CD8-positive, alpha-beta memory T cell (primary cell): ENCODE measurements around the gene DNAI2. TPM values are rescaled to one million over a fixed set of nuclear protein-coding genes. Genes with fewer than 3 reads are reported as not detected.

Experiments
- CTCF ChIA-PET: fragments of 350-600 bp; sonication (Branson Sonifier 250); formaldehyde crosslinking; loops from one replicate; lab custom pipeline; 2021; ENCODE audit warnings: antibody characterized with exemption; lab: Charles Lee
- POLR2A ChIA-PET: fragments of 350-600 bp; sonication (Branson Sonifier 250); formaldehyde crosslinking; loops from one replicate; lab custom pipeline; 2021; ENCODE audit warnings: antibody characterized with exemption; lab: Charles Lee
- DNase-seq, 5 donors: peaks; one replicate each; pipeline versions ENCODE4 v3.0.0 to v3.0.0-alpha.2; 2020 to 2022; ENCODE audit warnings: mixed read lengths in 1 of 5
- H3K27ac ChIP-seq: one replicate; pipeline ENCODE4 v1.7.0; 2013; ENCODE audit warnings: low read depth, mild to moderate bottlenecking, low read length, moderate library complexity
- H3K27me3 ChIP-seq: 2 replicates; pipeline ENCODE4 v1.7.0; 2013; ENCODE audit warnings: low read length, mild to moderate bottlenecking; ENCODE audit not compliant: insufficient read depth, poor library complexity, severe bottlenecking
- H3K36me3 ChIP-seq: 2 replicates; pipeline ENCODE4 v1.7.0; 2013; ENCODE audit warnings: mild to moderate bottlenecking, low read length, moderate library complexity; ENCODE audit not compliant: insufficient read depth
- H3K4me1 ChIP-seq: 2 replicates; pipeline ENCODE4 v1.7.0; 2013; ENCODE audit warnings: mild to moderate bottlenecking, low read length, moderate library complexity; ENCODE audit not compliant: insufficient read depth
- H3K4me3 ChIP-seq: 2 replicates; pipeline ENCODE4 v1.7.0; 2013; ENCODE audit warnings: mild to moderate bottlenecking, low read length
- H3K9me3 ChIP-seq: 2 replicates; pipeline ENCODE4 v1.7.0; 2013; ENCODE audit warnings: mild to moderate bottlenecking, low read length
- H3K27ac Mint-ChIP-seq, 8 donors: one replicate each; pipeline ENCODE4 v1.8.0; 2020 to 2021; ENCODE audit warnings: mixed read lengths in 8 of 8, mild to moderate bottlenecking in 6 of 8, inconsistent platforms in 3 of 8, moderate library complexity in 3 of 8
- H3K27me3 Mint-ChIP-seq, 2 donors: one replicate each; pipeline ENCODE4 v1.8.0; 2020 to 2021; ENCODE audit warnings: mixed read lengths in 2 of 2, mild to moderate bottlenecking in 1 of 2, moderate library complexity in 1 of 2
- H3K36me3 Mint-ChIP-seq, 3 donors: one replicate each; pipeline ENCODE4 v1.8.0; 2020 to 2021; ENCODE audit warnings: mixed read lengths in 3 of 3, inconsistent platforms in 1 of 3, mild to moderate bottlenecking in 1 of 3
- H3K4me1 Mint-ChIP-seq, 3 donors: one replicate each; pipeline ENCODE4 v1.8.0; 2020 to 2021; ENCODE audit warnings: mixed read lengths in 3 of 3, inconsistent platforms in 1 of 3, mild to moderate bottlenecking in 1 of 3
- H3K4me3 Mint-ChIP-seq, 7 donors: one replicate each; pipeline ENCODE4 v1.8.0; 2020 to 2021; ENCODE audit warnings: mixed read lengths in 7 of 7, mild to moderate bottlenecking in 6 of 7, moderate library complexity in 4 of 7, inconsistent platforms in 2 of 7
- H3K9me3 Mint-ChIP-seq, 5 donors: one replicate each; pipeline ENCODE4 v1.8.0; 2020 to 2022; ENCODE audit warnings: mixed read lengths in 5 of 5, mild to moderate bottlenecking in 3 of 5, moderate library complexity in 2 of 5, inconsistent platforms in 1 of 5
- polyA plus RNA-seq: library from polyadenylated mRNA; unstranded; fragments of 300-500 nt; fragmentation: Illumina TruSeq; gene quantifications from one replicate; pipeline ENCODE4 v1.2.3, GENCODE V29; 2021
- total RNA-seq, 2 experiments: library from RNA; stranded (reverse); gene quantifications; one replicate each; pipeline ENCODE4 v1.2.3, GENCODE V29; 2021

DNAI2 gene
- total and polyA plus RNA-seq, 3 experiments from 2014 or later: 0.35 to 0.60 (median 0.37) TPM

GRCh38 chr17:74287031-74287602 is 13.1 kb downstream of the DNAI2 start:
- Histone ChIP-seq H3K4me1 (peaks cover 31% of the 10 kb centered on the region), H3K4me3 (no peak overlapping the region), H3K27ac (no peak overlapping the region), H3K36me3 (no peaks in the 10 kb centered on the region), H3K27me3 (no peaks in the 10 kb centered on the region), H3K9me3 (no peaks in the 10 kb centered on the region)
- DNase-seq: no peak
- ChIA-PET POLR2A (interaction anchor here (0.5 to 1.9 kb wide), 3 partner anchors 10 to 179 kb away, joined by 3 to 5 read pairs (median 5); partner anchors contain the start of gene CD300A), CTCF (interaction anchor here (1.0 to 8.3 kb wide), 5 partner anchors 8 to 74 kb away, joined by 3 to 52 read pairs (median 7); partner anchors contain the start of gene TTYH2)
- Mint-ChIP-seq H3K4me1 (peaks cover 41 to 59% (median 48%) of the 10 kb centered on the region in 3 donors), H3K4me3 (no peak overlapping the region), H3K36me3 (no peaks in the 10 kb centered on the region), H3K27me3 (no peaks in the 10 kb centered on the region), H3K9me3 (no peaks in the 10 kb centered on the region), H3K27ac (peak overlapping the region in 6 of 8 donors; percentile 21 to 92 (median 38))

GRCh38 chr17:74288785-74289184 is 14.8 kb downstream of the DNAI2 start:
- no peaks in the 10 kb centered on the region for H3K36me3 Mint-ChIP-seq
- Histone ChIP-seq H3K36me3 (no peaks in the 10 kb centered on the region), H3K27me3 (no peaks in the 10 kb centered on the region), H3K9me3 (no peaks in the 10 kb centered on the region), H3K27ac (no peak overlapping the region), H3K4me3 (no peak overlapping the region), H3K4me1 (peaks cover 15% of the 10 kb centered on the region)
- H3K27ac Mint-ChIP-seq: peak overlapping the region in 6 of 8 donors; percentile 6 to 93 (median 67)
- DNase-seq: no peak
- ChIA-PET CTCF (interaction anchor here (0.9 to 1.2 kb wide), 2 partner anchors 79 to 86 kb away, joined by 3 to 4 read pairs; partner anchors contain the start of gene RPL38), POLR2A (no interaction called here)
- H3K4me1 Mint-ChIP-seq: peaks cover 29 to 46% (median 35%) of the 10 kb centered on the region in 3 donors
- no peaks in the 10 kb centered on the region for H3K27me3 Mint-ChIP-seq
- no peaks in the 10 kb centered on the region for H3K9me3 Mint-ChIP-seq
- H3K4me3 Mint-ChIP-seq: peak overlapping the region in 1 of 7 donors; percentile 9

GRCh38 chr17:74289688-74290087 is 15.7 kb downstream of the DNAI2 start:
- Histone ChIP-seq H3K4me3 (no peak overlapping the region), H3K27ac (no peak overlapping the region), H3K36me3 (no peaks in the 10 kb centered on the region), H3K9me3 (no peaks in the 10 kb centered on the region), H3K27me3 (no peaks in the 10 kb centered on the region), H3K4me1 (peaks cover 6% of the 10 kb centered on the region)
- no peaks in the 10 kb centered on the region for H3K27me3 Mint-ChIP-seq
- H3K4me1 Mint-ChIP-seq: peaks cover 26 to 38% (median 33%) of the 10 kb centered on the region in 3 donors
- no peak overlapping the region for H3K4me3 Mint-ChIP-seq
- ChIA-PET CTCF (interaction anchor here (1.6 kb wide), 1 partner anchor 11 kb away, joined by 3 read pairs; no protein-coding TSS in a partner anchor), POLR2A (no interaction called here)
- no peaks in the 10 kb centered on the region for H3K36me3 Mint-ChIP-seq
- no peaks in the 10 kb centered on the region for H3K9me3 Mint-ChIP-seq
- H3K27ac Mint-ChIP-seq: peak overlapping the region in 3 of 8 donors; percentile 14 to 71 (median 23)
- no peak for DNase-seq

GRCh38 chr17:74290340-74290739 is 16.3 kb downstream of the DNAI2 start:
- Histone ChIP-seq H3K4me3 (no peak overlapping the region), H3K27ac (no peak overlapping the region), H3K4me1 (no peaks in the 10 kb centered on the region), H3K36me3 (no peaks in the 10 kb centered on the region), H3K9me3 (no peaks in the 10 kb centered on the region), H3K27me3 (no peaks in the 10 kb centered on the region)
- ChIA-PET POLR2A (no interaction called here), CTCF (interaction anchor here (1.6 kb wide), 1 partner anchor 11 kb away, joined by 3 read pairs; no protein-coding TSS in a partner anchor)
- peaks cover 21 to 32% (median 26%) of the 10 kb centered on the region in 3 donors for H3K4me1 Mint-ChIP-seq
- DNase-seq: no peak
- no peaks in the 10 kb centered on the region for H3K27me3 Mint-ChIP-seq
- H3K9me3 Mint-ChIP-seq: no peaks in the 10 kb centered on the region
- H3K4me3 Mint-ChIP-seq: no peak overlapping the region
- H3K36me3 Mint-ChIP-seq: no peaks in the 10 kb centered on the region
- H3K27ac Mint-ChIP-seq: peak overlapping the region in 3 of 8 donors; percentile 6 to 32 (median 21)

GRCh38 chr17:74292495-74292894 is 18.5 kb downstream of the DNAI2 start:
- no peaks in the 10 kb centered on the region for H3K9me3 Mint-ChIP-seq
- peaks cover 5% of the 10 kb centered on the region for H3K4me1 ChIP-seq
- H3K36me3 Mint-ChIP-seq: no peaks in the 10 kb centered on the region
- H3K4me1 Mint-ChIP-seq: peaks cover 24 to 31% (median 24%) of the 10 kb centered on the region in 3 donors
- H3K27ac ChIP-seq: no peak overlapping the region
- H3K4me3 ChIP-seq: no peak overlapping the region
- POLR2A ChIA-PET: interaction anchor here (0.7 kb wide), 1 partner anchor 81 kb away, joined by 4 read pairs; no protein-coding TSS in a partner anchor
- CTCF ChIA-PET: no interaction called here
- no peaks in the 10 kb centered on the region for H3K36me3 ChIP-seq
- H3K27me3 Mint-ChIP-seq: no peaks in the 10 kb centered on the region
- peak overlapping the region in 1 of 7 donors; percentile 6 for H3K4me3 Mint-ChIP-seq
- no peaks in the 10 kb centered on the region for H3K27me3 ChIP-seq
- no peaks in the 10 kb centered on the region for H3K9me3 ChIP-seq
- peak overlapping the region in 1 of 8 donors; percentile 91 for H3K27ac Mint-ChIP-seq
- DNase-seq: no peak

- H3K27me3 ChIP-seq: no peaks in the 10 kb centered on the region
- no peaks in the 10 kb centered on the region for H3K9me3 Mint-ChIP-seq
- no peaks in the 10 kb centered on the region for H3K36me3 ChIP-seq
- no peak for DNase-seq
- H3K4me1 Mint-ChIP-seq: peaks cover 15 to 17% (median 17%) of the 10 kb centered on the region in 3 donors
- H3K4me3 ChIP-seq: no peak overlapping the region
- no peaks in the 10 kb centered on the region for H3K36me3 Mint-ChIP-seq
- POLR2A ChIA-PET: interaction anchor here (0.6 to 2.2 kb wide), 3 partner anchors 9 to 156 kb away, joined by 3 to 7 read pairs (median 5); no protein-coding TSS in a partner anchor
- no peaks in the 10 kb centered on the region for H3K27me3 Mint-ChIP-seq
- H3K4me1 ChIP-seq: peaks cover 5% of the 10 kb centered on the region
- H3K27ac ChIP-seq: peak overlapping the region; percentile 75
- CTCF ChIA-PET: interaction anchor here (0.8 to 8.0 kb wide), 20 partner anchors 8 to 92 kb away, joined by 3 to 52 read pairs (median 4); partner anchors contain the start of genes DNAI2, RPL38 and TTYH2
- no peak overlapping the region for H3K27ac Mint-ChIP-seq
- H3K4me3 Mint-ChIP-seq: no peak overlapping the region
- no peaks in the 10 kb centered on the region for H3K9me3 ChIP-seq
These were observed 21.9 kb downstream of the DNAI2 start for GRCh38 chr17:74295625-74296547.

GRCh38 chr17:74296548-74296936 is 22.5 kb downstream of the DNAI2 start:
- Mint-ChIP-seq H3K4me3 (peak overlapping the region in 1 of 7 donors; percentile 54), H3K36me3 (no peaks in the 10 kb centered on the region), H3K9me3 (no peaks in the 10 kb centered on the region), H3K27me3 (no peaks in the 10 kb centered on the region), H3K4me1 (peaks cover 19 to 22% (median 22%) of the 10 kb centered on the region in 3 donors), H3K27ac (peak overlapping the region in 3 of 8 donors; percentile 29 to 73 (median 55))
- no peaks in the 10 kb centered on the region for H3K9me3 ChIP-seq
- H3K4me1 ChIP-seq: peaks cover 5% of the 10 kb centered on the region
- no peaks in the 10 kb centered on the region for H3K27me3 ChIP-seq
- peak overlapping the region; percentile 75 for H3K27ac ChIP-seq
- DNase-seq: peak in 1 of 5 donors; percentile 60
- no peak overlapping the region for H3K4me3 ChIP-seq
- POLR2A ChIA-PET: interaction anchor here (0.6 to 2.2 kb wide), 3 partner anchors 9 to 85 kb away, joined by 3 to 19 read pairs (median 5); no protein-coding TSS in a partner anchor
- no peaks in the 10 kb centered on the region for H3K36me3 ChIP-seq
- CTCF ChIA-PET: interaction anchor here (0.8 to 8.0 kb wide), 16 partner anchors 9 to 92 kb away, joined by 3 to 52 read pairs (median 5); partner anchors contain the start of genes RPL38 and TTYH2
